ENCODE results near the gene HS6ST1. TPM values are rescaled to one million over a fixed set of nuclear protein-coding genes. Genes with fewer than 3 reads are reported as not detected.
A peak's percentile ranks its signal among the peaks of the same experiment; 100 is the strongest.

The HS6ST1 gene
- 10 to 100 TPM; 14.7 to 17.4 TPM for total RNA-seq
- polyA plus RNA-seq = 1 to 10 TPM; 3.0 to 3.1 TPM
- long read RNA-seq, donor 1, partial matches to known transcripts = 0 of 69 reads
- long read RNA-seq, donor 1, other reads (novel, unspliced or antisense) = 67 of 69 reads
- long read RNA-seq, donor 2, partial matches to known transcripts = 0 of 33 reads
- long read RNA-seq, donor 2, other reads (novel, unspliced or antisense) = 29 of 33 reads

DNA sequence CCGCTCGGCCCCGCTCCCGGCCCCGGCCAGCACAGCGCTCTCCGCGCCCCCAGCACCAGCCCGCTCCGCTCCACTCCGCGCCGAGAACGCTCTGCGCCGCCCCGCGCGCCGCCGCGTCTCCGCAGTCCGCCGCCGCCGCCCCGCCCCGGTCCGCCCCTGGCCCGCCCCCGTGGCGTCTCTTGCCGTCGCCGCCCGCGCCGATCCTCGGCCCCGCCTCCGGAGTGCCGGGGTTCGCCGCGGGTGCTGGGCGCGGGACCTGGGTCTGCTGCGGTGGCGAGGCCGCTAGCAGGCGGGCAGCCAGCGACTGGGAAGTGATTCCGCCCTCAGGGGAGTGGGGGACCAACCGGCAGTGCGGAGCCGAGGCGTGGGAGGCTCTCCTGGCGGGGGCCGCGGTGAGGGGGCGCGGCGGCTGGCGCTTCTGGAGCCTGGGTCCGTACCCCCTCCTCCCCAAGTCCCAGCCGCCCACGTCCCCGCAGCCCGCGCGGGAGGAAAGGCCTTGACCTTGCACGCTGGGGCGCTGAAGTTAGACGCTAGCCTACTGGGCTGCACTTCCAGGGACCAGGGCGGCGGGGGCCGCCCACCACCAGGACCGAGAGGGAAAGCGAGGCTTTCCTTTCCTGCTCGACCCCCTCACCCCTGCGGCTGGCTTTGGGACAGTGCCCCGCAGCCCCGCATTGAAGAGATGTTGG lies at the start of gene HS6ST1:
HS6ST1 (minus strand) TSS at position 93 of the 689 bp plus-strand sequence. CDS start 305 bp downstream, outside the sequence.
- Histone ChIP-seq H3K4me3 (ENCODE audit: low read length in 2 of 2) (peak within 1 kb of the TSS; percentile 43 to 62), H3K36me3 (ENCODE audit: control insufficient read depth in 1 of 2, insufficient read depth in 2 of 2, low read length in 1 of 2) (no peaks in the 10 kb centered on the region), H3K4me1 (ENCODE audit: control insufficient read depth in 1 of 2, insufficient read depth in 2 of 2, low read length in 2 of 2) (no peaks in the 10 kb centered on the region), H3K9me3 (ENCODE audit: control insufficient read depth, low read length) (no peaks in the 10 kb centered on the region), H3K27ac (ENCODE audit: low read depth in 1 of 2, low read length in 2 of 2) (no peak within 1 kb of the TSS), H3K27me3 (ENCODE audit: control insufficient read depth in 1 of 2, insufficient read depth in 2 of 2, low read length in 1 of 2) (no peaks in the 10 kb centered on the region)
- DNase-seq (peak; percentile 91 to 96), ATAC-seq (ENCODE audit: low FRiP score) (peak; percentile 85)
- 2% methylated on average over 55 to 84 of the region's 84 CpGs for WGBS, 2 donors
- intact Hi-C loops (cut with DNase I) = loop anchor here in 1 of 2 donors (10.0 kb wide), 2 partner anchors 144 to 1556 kb away; no protein-coding TSS in a partner anchor

GRCh38 chr2:128367601-128368359 lies 49.1 kb upstream of the HS6ST1 start:
- no peaks in the 10 kb centered on the region for H3K36me3 ChIP-seq (ENCODE audit: control insufficient read depth in 1 of 2, insufficient read depth in 2 of 2, low read length in 1 of 2)

DNA sequence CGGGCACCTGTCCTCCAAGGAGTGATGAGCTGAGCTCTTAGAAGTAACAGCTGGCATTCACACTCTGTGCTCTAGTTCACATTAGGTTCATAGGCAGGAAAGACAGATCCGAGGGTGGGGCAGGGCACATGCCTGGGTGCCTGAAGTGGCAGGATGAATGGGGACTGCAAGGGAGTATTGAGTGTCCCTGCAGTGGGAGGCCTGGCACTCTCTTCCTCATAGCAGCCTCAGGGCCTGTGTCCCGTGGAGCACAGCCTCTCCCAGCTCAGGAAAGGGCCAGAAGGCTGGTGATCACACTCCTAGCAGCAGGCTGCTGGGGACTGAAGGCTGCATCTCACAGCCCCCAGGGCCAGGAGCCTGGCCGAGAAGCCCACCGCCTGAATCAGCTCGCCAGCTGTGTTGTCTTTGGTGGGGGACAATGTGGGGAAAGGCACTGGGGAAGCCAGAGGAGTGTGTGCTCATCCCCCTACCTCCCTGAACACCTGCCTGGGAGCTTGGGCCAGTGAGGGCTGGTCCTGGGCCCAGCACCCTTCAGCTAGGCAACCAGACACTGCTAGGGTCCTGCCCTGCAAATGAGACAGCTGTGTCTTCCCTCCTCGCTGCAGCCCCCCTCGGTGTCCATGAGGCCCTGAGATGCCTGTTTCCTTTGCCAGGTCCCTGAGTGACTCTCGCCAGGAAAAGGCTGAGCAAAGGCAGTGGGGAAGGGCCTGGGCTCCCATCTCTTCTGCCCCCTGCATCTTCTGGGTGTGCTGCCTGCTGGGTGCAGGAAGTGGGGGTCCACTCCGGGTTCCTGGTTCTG lies 48.2 kb upstream of the HS6ST1 start:
- no peaks in the 10 kb centered on the region for H3K27me3 ChIP-seq (ENCODE audit: control insufficient read depth in 1 of 2, insufficient read depth in 2 of 2, low read length in 1 of 2)
- H3K9me3 ChIP-seq (ENCODE audit: control insufficient read depth, low read length) = no peaks in the 10 kb centered on the region
- H3K27ac ChIP-seq (ENCODE audit: low read depth in 1 of 2, low read length in 2 of 2) = no peak overlapping the region
- no peak overlapping the region for H3K4me3 ChIP-seq (ENCODE audit: low read length in 2 of 2)
- WGBS, 2 donors = 87 to 89% methylated on average over 10 of the region's 10 CpGs
- intact Hi-C loops (cut with DNase I) = no loop called here
- DNase-seq = peak in 1 of 2 donors; percentile 58
- H3K4me1 ChIP-seq (ENCODE audit: control insufficient read depth in 1 of 2, insufficient read depth in 2 of 2, low read length in 2 of 2) = no peaks in the 10 kb centered on the region
- no peaks in the 10 kb centered on the region for H3K36me3 ChIP-seq (ENCODE audit: control insufficient read depth in 1 of 2, insufficient read depth in 2 of 2, low read length in 1 of 2)
- no peak for ATAC-seq (ENCODE audit: low FRiP score)

More at GRCh38 chr2:128367601-128368359, 49.1 kb upstream of the HS6ST1 start:
- Histone ChIP-seq H3K27ac (ENCODE audit: low read depth in 1 of 2, low read length in 2 of 2) (no peak overlapping the region), H3K9me3 (ENCODE audit: control insufficient read depth, low read length) (no peaks in the 10 kb centered on the region), H3K4me1 (ENCODE audit: control insufficient read depth in 1 of 2, insufficient read depth in 2 of 2, low read length in 2 of 2) (no peaks in the 10 kb centered on the region), H3K27me3 (ENCODE audit: control insufficient read depth in 1 of 2, insufficient read depth in 2 of 2, low read length in 1 of 2) (no peaks in the 10 kb centered on the region), H3K4me3 (ENCODE audit: low read length in 2 of 2) (no peak overlapping the region)
- intact Hi-C loops (cut with DNase I) = no loop called here
- WGBS, 2 donors = 95 to 98% methylated on average over 23 of the region's 23 CpGs
- peak in 1 of 2 donors; percentile 59 for DNase-seq
- ATAC-seq (ENCODE audit: low FRiP score) = no peak

DNA sequence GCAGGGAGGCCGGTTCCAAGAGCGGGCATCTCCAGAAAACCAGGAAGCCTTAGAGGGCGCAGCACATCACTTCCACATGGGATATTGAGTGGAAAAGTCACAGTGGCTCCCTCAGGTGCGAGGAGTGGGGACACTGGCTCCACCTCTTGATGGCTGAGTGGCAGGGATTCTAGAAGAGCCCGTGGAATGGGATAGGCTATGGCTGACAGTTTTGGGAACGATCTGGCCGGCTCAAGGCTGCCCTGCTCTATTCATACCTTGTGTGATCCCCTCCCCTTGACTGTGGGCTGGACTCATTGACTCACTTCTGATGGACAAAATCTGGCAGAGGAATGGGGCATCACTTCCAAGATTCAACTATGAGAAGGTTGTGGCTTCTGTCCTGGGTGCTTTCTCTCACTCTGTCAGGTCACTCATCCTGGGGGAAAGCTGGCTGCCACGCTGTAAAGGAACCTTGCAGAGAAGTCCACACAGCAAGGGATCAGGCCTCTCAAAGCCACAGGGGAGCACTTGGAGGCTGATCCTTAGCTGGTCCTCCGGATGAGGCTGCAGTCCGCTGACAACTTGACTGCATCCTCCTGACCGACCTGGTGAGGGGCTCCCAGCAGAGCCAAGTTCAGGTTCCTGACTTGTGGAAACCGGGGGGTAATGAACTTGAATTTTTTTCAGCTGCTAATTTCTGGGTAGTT lies 46.7 kb upstream of the HS6ST1 start:
- Histone ChIP-seq H3K9me3 (ENCODE audit: control insufficient read depth, low read length) (no peaks in the 10 kb centered on the region), H3K27ac (ENCODE audit: low read depth in 1 of 2, low read length in 2 of 2) (no peak overlapping the region), H3K4me1 (ENCODE audit: control insufficient read depth in 1 of 2, insufficient read depth in 2 of 2, low read length in 2 of 2) (no peaks in the 10 kb centered on the region), H3K36me3 (ENCODE audit: control insufficient read depth in 1 of 2, insufficient read depth in 2 of 2, low read length in 1 of 2) (no peaks in the 10 kb centered on the region), H3K27me3 (ENCODE audit: control insufficient read depth in 1 of 2, insufficient read depth in 2 of 2, low read length in 1 of 2) (no peaks in the 10 kb centered on the region), H3K4me3 (ENCODE audit: low read length in 2 of 2) (no peak overlapping the region)
- no peak for DNase-seq
- intact Hi-C loops (cut with DNase I) = no loop called here
- ATAC-seq (ENCODE audit: low FRiP score) = no peak
- WGBS, 2 donors = 94 to 96% methylated on average over 12 of the region's 12 CpGs

DNA sequence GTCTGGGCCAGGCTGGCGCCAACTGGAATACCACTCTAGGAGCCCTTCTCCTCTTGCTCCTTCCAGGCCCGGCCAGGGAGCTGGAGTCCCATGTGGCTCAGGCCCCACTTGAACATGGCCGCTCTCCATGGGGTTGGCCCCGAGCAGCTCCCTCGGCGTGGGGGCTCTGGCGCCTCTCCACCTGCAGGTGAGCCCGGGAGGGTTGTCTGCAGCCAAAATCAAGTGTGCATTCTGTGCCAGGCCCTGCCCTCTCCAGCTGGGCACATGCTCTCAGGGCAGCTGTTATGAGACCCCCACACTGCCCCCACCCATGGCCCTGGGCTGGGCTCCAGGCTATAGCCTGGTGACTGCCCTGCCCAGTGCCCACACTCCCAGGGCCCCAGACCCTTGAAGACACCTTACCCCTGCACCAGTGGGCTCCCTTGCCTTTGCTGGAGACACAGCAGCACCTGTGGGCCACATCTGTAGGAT lies 45.8 kb upstream of the HS6ST1 start:
- peak in 1 of 2 donors; percentile 67 for DNase-seq
- Histone ChIP-seq H3K27ac (ENCODE audit: low read depth in 1 of 2, low read length in 2 of 2) (no peak overlapping the region), H3K27me3 (ENCODE audit: control insufficient read depth in 1 of 2, insufficient read depth in 2 of 2, low read length in 1 of 2) (no peaks in the 10 kb centered on the region), H3K4me3 (ENCODE audit: low read length in 2 of 2) (no peak overlapping the region), H3K4me1 (ENCODE audit: control insufficient read depth in 1 of 2, insufficient read depth in 2 of 2, low read length in 2 of 2) (no peaks in the 10 kb centered on the region), H3K9me3 (ENCODE audit: control insufficient read depth, low read length) (no peaks in the 10 kb centered on the region), H3K36me3 (ENCODE audit: control insufficient read depth in 1 of 2, insufficient read depth in 2 of 2, low read length in 1 of 2) (no peaks in the 10 kb centered on the region)
- no peak for ATAC-seq (ENCODE audit: low FRiP score)
- 95% methylated on average over 8 of the region's 8 CpGs for WGBS, 2 donors
- intact Hi-C loops (cut with DNase I) = loop anchor here in 1 of 2 donors (5.0 kb wide), 1 partner anchor 42 kb away; no protein-coding TSS in a partner anchor

DNA sequence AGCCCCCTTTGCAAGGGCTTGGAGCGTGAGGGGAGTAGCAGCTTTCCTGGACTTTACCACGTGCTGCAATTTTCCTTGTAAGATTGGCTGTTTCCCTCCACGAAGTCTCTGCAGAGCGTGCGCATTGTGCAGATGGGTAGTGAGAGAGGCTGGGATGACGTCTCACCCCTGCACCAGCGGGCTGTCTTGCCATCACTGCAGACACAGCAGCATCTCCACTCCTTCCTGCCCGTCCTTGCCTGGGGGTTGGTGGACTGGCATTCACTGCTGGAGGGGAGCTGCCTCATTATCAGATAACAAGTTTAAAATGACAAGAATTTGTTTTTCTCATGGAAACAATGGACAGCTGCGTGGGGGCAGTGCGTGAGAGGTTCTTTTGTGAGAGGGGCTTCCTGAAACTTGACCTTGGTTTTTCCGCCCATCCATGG lies 45.3 kb upstream of the HS6ST1 start:
- WGBS, 2 donors = 96% methylated on average over 11 of the region's 11 CpGs

GRCh38 chr2:128362889-128363228 lies 44.2 kb upstream of the HS6ST1 start:
- WGBS, 2 donors = 0 to 5% methylated on average over 6 of the region's 6 CpGs
- Histone ChIP-seq H3K4me3 (ENCODE audit: low read length in 2 of 2) (no peak overlapping the region), H3K36me3 (ENCODE audit: control insufficient read depth in 1 of 2, insufficient read depth in 2 of 2, low read length in 1 of 2) (no peaks in the 10 kb centered on the region), H3K27me3 (ENCODE audit: control insufficient read depth in 1 of 2, insufficient read depth in 2 of 2, low read length in 1 of 2) (no peaks in the 10 kb centered on the region), H3K27ac (ENCODE audit: low read depth in 1 of 2, low read length in 2 of 2) (peak overlapping the region in 1 of 2 donors; percentile 34), H3K9me3 (ENCODE audit: control insufficient read depth, low read length) (no peaks in the 10 kb centered on the region), H3K4me1 (ENCODE audit: control insufficient read depth in 1 of 2, insufficient read depth in 2 of 2, low read length in 2 of 2) (no peaks in the 10 kb centered on the region)
- intact Hi-C loops (cut with DNase I) = loop anchor here in 1 of 2 donors (5.0 kb wide), 1 partner anchor 41 kb away; no protein-coding TSS in a partner anchor
- DNase-seq = peak; percentile 81 to 89
- ATAC-seq (ENCODE audit: low FRiP score) = peak; percentile 22

More for the DNA sequence above, 45.3 kb upstream of the HS6ST1 start:
- H3K4me3 ChIP-seq (ENCODE audit: low read length in 2 of 2) = no peak overlapping the region
- H3K27me3 ChIP-seq (ENCODE audit: control insufficient read depth in 1 of 2, insufficient read depth in 2 of 2, low read length in 1 of 2) = no peaks in the 10 kb centered on the region
- intact Hi-C loops (cut with DNase I) = loop anchor here in 1 of 2 donors (5.0 kb wide), 1 partner anchor 42 kb away; no protein-coding TSS in a partner anchor
- H3K36me3 ChIP-seq (ENCODE audit: control insufficient read depth in 1 of 2, insufficient read depth in 2 of 2, low read length in 1 of 2) = no peaks in the 10 kb centered on the region
- H3K27ac ChIP-seq (ENCODE audit: low read depth in 1 of 2, low read length in 2 of 2) = no peak overlapping the region
- ATAC-seq (ENCODE audit: low FRiP score) = no peak
- H3K9me3 ChIP-seq (ENCODE audit: control insufficient read depth, low read length) = no peaks in the 10 kb centered on the region
- peak in 1 of 2 donors; percentile 54 for DNase-seq
- H3K4me1 ChIP-seq (ENCODE audit: control insufficient read depth in 1 of 2, insufficient read depth in 2 of 2, low read length in 2 of 2) = no peaks in the 10 kb centered on the region

Data from aorta (tissue), 5 donors.